ENCODE data around the gene PLAGL1.

Gene PLAGL1

GRCh38 chr6:143964674-143965081, 43.4 kb downstream of the PLAGL1 start:
- DNase-seq, result no peak

- DNase-seq, result no peak
Measured at GRCh38 chr6:143963158-143963919, 44.7 kb downstream of the PLAGL1 start.

GRCh38 chr6:143961886-143962878, 45.9 kb downstream of the PLAGL1 start:
- no peak for DNase-seq

GRCh38 chr6:143961066-143961465, 47.0 kb downstream of the PLAGL1 start:
- no peak for DNase-seq

GRCh38 chr6:143959927-143960326, 48.1 kb downstream of the PLAGL1 start:
- DNase-seq, result no peak

- DNase-seq, result no peak
Measured at GRCh38 chr6:143958839-143959399, 49.1 kb downstream of the PLAGL1 start.

GRCh38 chr6:143957679-143958274, 50.3 kb downstream of the PLAGL1 start:
- DNase-seq, result no peak

GRCh38 chr6:143955971-143956370, 52.1 kb downstream of the PLAGL1 start:
- DNase-seq, result no peak

GRCh38 chr6:143953922-143954321, 54.1 kb downstream of the PLAGL1 start:
- DNase-seq, result no peak

- no peak for DNase-seq
Measured at GRCh38 chr6:143952947-143953701, 54.9 kb downstream of the PLAGL1 start.

GRCh38 chr6:143952060-143952778, 55.8 kb downstream of the PLAGL1 start:
- DNase-seq, result no peak

GRCh38 chr6:143950875-143951274, 57.2 kb downstream of the PLAGL1 start:
- DNase-seq, result no peak

GRCh38 chr6:143949962-143950361, 58.1 kb downstream of the PLAGL1 start:
- no peak for DNase-seq

GRCh38 chr6:143949535-143949934, 58.5 kb downstream of the PLAGL1 start:
- no peak for DNase-seq

GRCh38 chr6:143948208-143948607, 59.9 kb downstream of the PLAGL1 start:
- DNase-seq, result no peak

GRCh38 chr6:143941852-143942627, 66.0 kb downstream of the PLAGL1 start:
- DNase-seq, result peak; percentile 16

GRCh38 chr6:143940011-143940597, 68.0 kb downstream of the PLAGL1 start:
- peak; percentile 28 for DNase-seq

- no peak for DNase-seq
Measured at GRCh38 chr6:143939364-143939763, 68.7 kb downstream of the PLAGL1 start.

GRCh38 chr6:143937668-143937970, 70.4 kb downstream of the PLAGL1 start:
- no peak for DNase-seq
